H54 (cell line): ENCODE measurements around the gene DLGAP1.
A peak's percentile ranks its signal among the peaks of the same experiment; 100 is the strongest.

Source experiments
- DNase-seq: peaks from one replicate; pipeline ENCODE4 v3.0.0; 2011; ENCODE audit warnings: low spot score, mixed read lengths; ENCODE audit not compliant: insufficient read length
- FAIRE-seq: peaks from 3 replicates; lab custom pipeline; 2011; peaks lifted over from hg19 to GRCh38; lab: Jason Lieb, UNC
- POLR2A ChIP-seq: IDR thresholded peaks from 2 replicates; pipeline ENCODE4 v1.6.1; 2011; ENCODE audit warnings: low read depth, mild to moderate bottlenecking, low read length

DLGAP1 gene

GRCh38 chr18:3798032-3798431 lies 657.1 kb downstream of the DLGAP1 start:
- no peak for FAIRE-seq
- DNase-seq: no peak
- no peak for TF ChIP-seq POLR2A

- no peak for FAIRE-seq
- TF ChIP-seq POLR2A: no peak
Observed at GRCh38 chr18:3796434-3796833, 658.7 kb downstream of the DLGAP1 start.

GRCh38 chr18:3794537-3795348 lies 660.4 kb downstream of the DLGAP1 start:
- TF ChIP-seq POLR2A: no peak
- FAIRE-seq (peak; percentile 97), DNase-seq (peak; percentile 71)

More at GRCh38 chr18:3796434-3796833, 658.7 kb downstream of the DLGAP1 start:
- DNase-seq: no peak

DNA sequence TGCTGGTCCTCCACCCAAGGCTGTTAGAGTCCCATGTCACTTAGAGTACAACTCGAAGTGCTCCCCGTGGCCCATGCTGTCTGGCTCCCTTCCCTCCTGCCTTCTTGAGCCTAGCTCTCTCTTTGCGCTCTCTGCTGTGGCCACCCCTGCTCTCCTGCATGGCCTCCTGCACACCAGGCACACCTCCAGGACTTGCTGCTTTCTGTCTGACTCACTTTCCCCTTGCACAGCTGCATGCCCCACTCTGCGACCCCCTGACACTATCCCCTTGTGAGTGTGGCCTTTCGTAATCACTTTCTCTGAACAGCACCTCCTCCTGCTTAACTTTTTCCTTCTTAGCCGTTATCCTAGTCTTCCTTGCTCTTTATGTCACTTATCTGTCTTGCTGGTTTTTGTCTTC lies 661.6 kb downstream of the DLGAP1 start:
- no peak for TF ChIP-seq POLR2A
- DNase-seq (no peak), FAIRE-seq (no peak)

- DNase-seq (no peak), FAIRE-seq (no peak)
- no peak for TF ChIP-seq POLR2A
Observed at GRCh38 chr18:3793111-3793510, 662.0 kb downstream of the DLGAP1 start.

DNA sequence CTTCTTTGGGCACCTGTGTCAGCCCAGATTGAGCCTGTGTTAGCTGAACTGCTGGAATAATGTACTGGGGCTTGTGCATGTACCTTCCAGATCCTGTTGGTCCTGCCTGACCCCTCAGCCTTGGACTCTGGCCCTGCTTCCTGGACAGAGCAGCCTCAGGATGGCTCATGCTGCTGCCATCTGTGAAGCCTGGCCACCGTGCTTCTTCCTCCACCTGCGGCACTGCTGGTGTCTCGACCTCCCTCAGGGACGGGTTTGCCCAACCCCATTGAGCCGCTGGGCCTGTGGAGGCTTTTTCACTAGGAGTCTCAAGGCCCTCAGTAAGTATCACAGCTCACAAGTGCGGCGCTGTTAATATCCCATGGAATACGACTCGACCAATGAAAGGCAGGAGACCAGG lies 662.4 kb downstream of the DLGAP1 start:
- FAIRE-seq (no peak), DNase-seq (no peak)
- TF ChIP-seq POLR2A: no peak

DNA sequence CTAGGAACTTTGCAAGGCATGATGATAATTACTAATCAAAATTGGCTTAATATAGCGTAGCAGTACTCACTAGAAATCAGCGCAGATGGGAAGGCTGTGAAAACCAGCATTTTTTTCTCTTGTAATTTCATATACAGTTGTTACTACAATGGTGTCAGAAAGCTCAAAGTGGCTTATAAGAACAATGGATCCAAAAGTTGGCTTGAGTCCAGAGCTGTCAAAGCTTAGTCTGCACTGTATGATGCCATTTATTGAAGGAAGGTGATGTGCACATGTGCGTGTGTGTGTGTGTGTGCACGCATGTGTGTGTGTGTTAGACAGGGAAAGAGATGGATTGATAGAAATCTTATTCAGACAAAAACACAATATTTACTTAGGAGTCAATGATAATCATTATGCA lies 663.9 kb downstream of the DLGAP1 start:
- TF ChIP-seq POLR2A: no peak
- no peak for DNase-seq
- no peak for FAIRE-seq

GRCh38 chr18:3790703-3791102 lies 664.4 kb downstream of the DLGAP1 start:
- FAIRE-seq: no peak
- DNase-seq: no peak
- no peak for TF ChIP-seq POLR2A

DNA sequence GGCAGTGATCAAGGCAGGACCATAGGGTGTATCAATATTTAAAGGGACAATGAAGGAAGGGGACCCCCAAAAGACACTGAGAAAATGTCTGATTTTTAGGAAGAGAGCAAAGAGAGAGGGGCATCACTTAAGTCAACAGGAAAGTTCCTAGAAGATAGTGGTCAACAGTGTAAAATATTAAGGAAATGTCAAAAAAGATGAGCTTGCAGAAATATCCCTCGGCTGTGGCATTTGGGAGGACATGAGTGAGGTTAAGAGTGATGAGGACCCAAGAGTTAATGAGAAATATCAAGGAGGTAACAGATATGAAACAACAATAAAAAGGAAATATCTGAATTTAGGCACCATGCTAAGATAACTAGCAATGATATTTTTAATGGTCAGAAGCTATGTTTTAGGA lies 665.6 kb downstream of the DLGAP1 start:
- no peak for TF ChIP-seq POLR2A
- FAIRE-seq: no peak
- no peak for DNase-seq

GRCh38 chr18:3784949-3785348 lies 670.2 kb downstream of the DLGAP1 start:
- FAIRE-seq: no peak
- TF ChIP-seq POLR2A: no peak
- no peak for DNase-seq

- FAIRE-seq (no peak), DNase-seq (no peak)
Observed at GRCh38 chr18:3782901-3783300, 672.2 kb downstream of the DLGAP1 start.

DNA sequence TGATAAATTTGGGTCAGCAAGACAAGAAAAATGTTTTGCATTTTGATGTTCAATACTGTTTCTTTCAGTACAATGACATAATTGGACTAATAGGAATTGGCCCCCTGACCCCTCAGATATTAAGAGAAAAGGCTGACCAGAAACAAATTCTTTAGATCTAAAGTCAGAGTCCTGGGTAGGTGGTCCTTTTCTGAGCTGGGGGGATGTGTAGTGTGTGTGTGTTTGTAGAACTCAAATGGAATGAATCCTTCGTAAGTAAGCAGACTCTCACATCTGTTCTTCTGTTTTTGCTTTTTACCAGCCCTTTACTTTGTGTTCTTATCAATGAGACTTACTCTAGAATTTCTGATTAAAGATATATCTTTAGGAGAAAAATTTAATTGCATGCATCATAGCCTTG lies 677.4 kb downstream of the DLGAP1 start:
- DNase-seq (no peak), FAIRE-seq (no peak)
- TF ChIP-seq POLR2A: no peak

More at GRCh38 chr18:3782901-3783300, 672.2 kb downstream of the DLGAP1 start:
- TF ChIP-seq POLR2A: no peak

DNA sequence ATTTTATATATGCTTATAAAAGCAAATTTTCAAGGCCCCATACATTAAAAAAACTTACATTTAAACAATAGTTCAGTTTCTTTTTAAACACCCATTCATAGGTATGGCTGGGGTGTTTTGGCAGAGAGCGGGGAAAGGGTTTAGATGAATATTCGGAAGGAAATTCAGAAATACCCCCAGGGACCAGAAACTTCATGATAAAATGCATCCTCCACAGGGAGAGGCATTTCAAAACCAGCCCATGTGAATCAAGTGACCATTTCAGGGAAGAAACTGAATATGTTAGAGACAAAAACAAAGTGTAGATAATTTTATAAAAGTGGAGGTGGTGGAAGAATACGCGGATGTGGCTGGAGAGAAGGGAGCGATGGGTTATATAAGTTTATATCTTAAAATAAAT lies 678.0 kb downstream of the DLGAP1 start:
- no peak for FAIRE-seq
- no peak for TF ChIP-seq POLR2A

DNA sequence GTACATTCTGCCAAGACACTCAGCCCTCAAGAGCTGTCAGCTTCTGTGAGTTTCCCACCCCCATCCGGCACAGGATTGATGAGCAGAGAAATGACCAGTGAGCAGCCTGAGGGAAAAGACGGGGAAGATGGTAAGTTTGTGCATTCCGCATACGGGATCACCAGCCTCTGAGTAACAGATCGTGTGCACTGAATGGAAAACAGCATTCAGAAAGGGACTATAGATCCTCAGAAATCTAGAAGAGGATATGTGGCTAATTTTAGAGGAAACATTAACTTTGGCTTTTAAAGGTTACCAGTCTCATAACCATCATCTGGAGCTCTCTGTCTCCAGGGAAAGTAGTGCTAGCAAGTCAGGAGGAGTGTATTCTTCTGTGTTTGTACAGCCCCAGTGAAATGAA lies 679.1 kb downstream of the DLGAP1 start:
- FAIRE-seq (no peak), DNase-seq (no peak)
- no peak for TF ChIP-seq POLR2A

More for the DNA sequence above, 678.0 kb downstream of the DLGAP1 start:
- DNase-seq: no peak

DNA sequence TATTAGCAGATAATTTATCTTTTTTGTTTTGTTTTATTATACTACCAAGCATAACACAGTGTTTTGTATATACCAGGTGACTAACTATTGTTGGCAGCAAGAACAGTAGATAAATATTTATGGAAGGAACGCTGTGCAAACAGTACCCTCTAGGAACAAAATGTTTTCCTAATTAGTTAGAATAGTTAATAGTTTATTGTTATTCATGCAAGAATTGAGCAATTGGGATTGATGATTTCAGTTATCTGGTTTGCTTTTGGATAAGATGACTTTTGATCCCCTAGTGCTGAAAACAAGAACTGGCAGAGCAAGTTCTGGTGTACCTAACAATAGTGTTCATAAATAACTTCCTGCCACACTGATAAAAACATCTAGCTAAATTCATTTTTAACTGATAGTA lies 681.8 kb downstream of the DLGAP1 start:
- FAIRE-seq (no peak), DNase-seq (no peak)
- no peak for TF ChIP-seq POLR2A
